MM.1S (cell line): ENCODE measurements around the gene TTC9C.

Experiments
- DNase-seq: peaks from one replicate; pipeline ENCODE4 v3.0.0-alpha.2; 2015
- H2AFZ ChIP-seq: fragments of 300-600 bp; sonication (generic); 2 replicates; pipeline ENCODE4 v1.6.0; 2016; ENCODE audit warnings: antibody characterized with exemption, low read length
- H3F3A ChIP-seq: fragments of 300-600 bp; sonication (generic); 2 replicates; pipeline ENCODE4 v1.6.1; 2016; ENCODE audit warnings: mild to moderate bottlenecking, antibody characterized with exemption, low read length, moderate library complexity, mixed read lengths; ENCODE audit not compliant: insufficient read depth
- H3K27ac ChIP-seq: fragments of 300-600 bp; sonication (generic); 2 replicates; pipeline ENCODE4 v1.5.1; 2016; ENCODE audit warnings: mild to moderate bottlenecking, low read length
- H3K27me3 ChIP-seq: fragments of 300-600 bp; sonication (generic); replicated peaks from 2 replicates; pipeline ENCODE4 v1.6.0; 2016; ENCODE audit warnings: low read length; ENCODE audit not compliant: insufficient read depth
- H3K36me3 ChIP-seq: fragments of 300-600 bp; sonication (generic); replicated peaks from 2 replicates; pipeline ENCODE4 v1.6.1; 2016; ENCODE audit warnings: mild to moderate bottlenecking, low read length, mixed read lengths; ENCODE audit not compliant: insufficient read depth
- H3K4me1 ChIP-seq: fragments of 300-600 bp; sonication (generic); 2 replicates; pipeline ENCODE4 v1.6.1; 2016; ENCODE audit warnings: low read length, mixed read lengths
- H3K4me2 ChIP-seq: fragments of 300-600 bp; sonication (generic); 2 replicates; pipeline ENCODE4 v1.6.0; 2016; ENCODE audit warnings: low read depth, low read length
- H3K4me3 ChIP-seq: fragments of 300-600 bp; sonication (generic); 2 replicates; pipeline ENCODE4 v1.5.1; 2016; ENCODE audit warnings: low read length, mixed read lengths
- H3K79me2 ChIP-seq: fragments of 300-600 bp; sonication (generic); 2 replicates; pipeline ENCODE4 v1.6.1; 2016; ENCODE audit warnings: mixed run types, low read length, mixed read lengths
- H3K9ac ChIP-seq: fragments of 300-600 bp; sonication (generic); 2 replicates; pipeline ENCODE4 v1.6.1; 2016; ENCODE audit warnings: low read length, mixed read lengths
- H3K9me2 ChIP-seq: fragments of 300-600 bp; sonication (generic); replicated peaks from 2 replicates; pipeline ENCODE4 v1.6.1; 2016; ENCODE audit warnings: mild to moderate bottlenecking, low read length, mixed read lengths; ENCODE audit not compliant: insufficient read depth
- H3K9me3 ChIP-seq: fragments of 300-600 bp; sonication (generic); replicated peaks from 2 replicates; pipeline ENCODE4 v1.6.1; 2016; ENCODE audit warnings: mild to moderate bottlenecking, low read length, mixed read lengths; ENCODE audit not compliant: insufficient read depth
- H4K20me1 ChIP-seq: fragments of 300-600 bp; sonication (generic); 2 replicates; pipeline ENCODE4 v1.6.1; 2016; ENCODE audit warnings: mild to moderate bottlenecking, low read length, moderate library complexity, mixed read lengths; ENCODE audit not compliant: insufficient read depth
- CTCF ChIP-seq: fragments of 300-600 bp; sonication (generic); IDR thresholded peaks from 2 replicates; pipeline ENCODE4 v1.5.1; 2016; ENCODE audit warnings: antibody characterized with exemption, low read length, mixed read lengths
- EZH2 ChIP-seq: fragments of 300-600 bp; sonication (generic); optimal IDR thresholded peaks from 2 replicates; pipeline ENCODE3; 2017; ENCODE audit warnings: low read depth, mild to moderate bottlenecking, antibody characterized with exemption, low read length, mixed read lengths
- EZH2phosphoT487 ChIP-seq: fragments of 300-600 bp; sonication (generic); IDR thresholded peaks from 2 replicates; pipeline ENCODE4 v1.6.1; 2018; ENCODE audit warnings: antibody characterized with exemption, low read length

TTC9C gene

GRCh38 chr11:62712861-62713260 is 15.4 kb upstream of the TTC9C start:
- H3K4me3 ChIP-seq = no peak overlapping the region
- H3K9me2 ChIP-seq = no peaks in the 10 kb centered on the region
- H3K9ac ChIP-seq = peak overlapping the region; percentile 5; the same call in 1 of the 2 replicates
- no peaks in the 10 kb centered on the region for H3K27me3 ChIP-seq
- TF ChIP-seq EZH2phosphoT487 (no peak), CTCF (no peak), EZH2 (no peak)
- peak overlapping the region; percentile 68 for H3K27ac ChIP-seq
- H4K20me1 ChIP-seq = no peaks in the 10 kb centered on the region
- H2AFZ ChIP-seq = no peak overlapping the region
- DNase-seq = peak; percentile 54
- H3K4me2 ChIP-seq = peak overlapping the region; percentile 19
- peaks cover 59% of the 10 kb centered on the region for H3K79me2 ChIP-seq
- H3K9me3 ChIP-seq = no peaks in the 10 kb centered on the region
- H3K36me3 ChIP-seq = peaks cover 15% of the 10 kb centered on the region
- peaks cover 72% of the 10 kb centered on the region for H3K4me1 ChIP-seq
- peaks cover 74% of the 10 kb centered on the region for H3F3A ChIP-seq

GRCh38 chr11:62713343-62713742 is 14.9 kb upstream of the TTC9C start:
- Histone ChIP-seq H4K20me1 (no peaks in the 10 kb centered on the region), H3K27ac (peak overlapping the region; percentile 68), H3K9me2 (no peaks in the 10 kb centered on the region), H3K9me3 (no peaks in the 10 kb centered on the region), H2AFZ (no peak overlapping the region), H3K79me2 (peaks cover 62% of the 10 kb centered on the region), H3K36me3 (peaks cover 15% of the 10 kb centered on the region), H3K27me3 (no peaks in the 10 kb centered on the region), H3K4me3 (no peak overlapping the region), H3F3A (peaks cover 76% of the 10 kb centered on the region), H3K4me2 (peak overlapping the region; percentile 19), H3K4me1 (peaks cover 71% of the 10 kb centered on the region), H3K9ac (peak overlapping the region; percentile 5; the same call in 1 of the 2 replicates)
- DNase-seq = peak; percentile 54
- TF ChIP-seq EZH2phosphoT487 (no peak), EZH2 (no peak), CTCF (peak; percentile 10; the same call in 1 of the 2 replicates)

GRCh38 chr11:62715150-62716130 is 12.8 kb upstream of the TTC9C start:
- Histone ChIP-seq H3F3A (peaks cover 67% of the 10 kb centered on the region), H3K27ac (peak overlapping the region; percentile 4; the same call in 1 of the 2 replicates), H3K4me1 (peaks cover 58% of the 10 kb centered on the region), H4K20me1 (no peaks in the 10 kb centered on the region), H3K27me3 (no peaks in the 10 kb centered on the region), H3K4me3 (no peak overlapping the region), H3K4me2 (peak overlapping the region; percentile 0; the same call in 1 of the 2 replicates), H3K36me3 (peaks cover 24% of the 10 kb centered on the region), H2AFZ (no peak overlapping the region), H3K9me2 (no peaks in the 10 kb centered on the region), H3K9ac (no peak overlapping the region), H3K79me2 (peaks cover 80% of the 10 kb centered on the region), H3K9me3 (no peaks in the 10 kb centered on the region)
- no peak for TF ChIP-seq EZH2
- no peak for TF ChIP-seq EZH2phosphoT487
- no peak for DNase-seq
